AG04449 (cell line): ENCODE data around the gene PRKN.

Experiments used
- CTCF ChIA-PET: fragments of 350-600 bp; formaldehyde crosslinking; extraction: SDS; loops from one replicate; lab custom pipeline; 2021; ENCODE audit warnings: antibody characterized with exemption; lab: Yijun Ruan, JAX
- POLR2A ChIA-PET: fragments of 400-600, 350-600 bp; formaldehyde crosslinking; extraction: SDS; loops from one replicate; lab custom pipeline; 2020; ENCODE audit warnings: antibody characterized with exemption, inconsistent platforms; lab: Yijun Ruan, JAX
- DNase-seq: peaks from one replicate; pipeline ENCODE4 v3.0.0-alpha.2; 2010; ENCODE audit warnings: low read depth, low spot score
- H3K4me3 ChIP-seq: 2 replicates; pipeline ENCODE4 v1.5.1; 2011; ENCODE audit warnings: low read depth, mild to moderate bottlenecking, control low read depth, low read length
- TF ChIP-seq, protein P1 (sequence below): IDR thresholded peaks from one replicate; pipeline ENCODE4 v1.5.1; 2011; ENCODE audit warnings: mild to moderate bottlenecking, moderate library complexity, low read length, control low read depth, inconsistent platforms; ENCODE audit not compliant: insufficient read depth; ENCODE audit errors: missing control alignments

PRKN gene

GRCh38 chr6:161394437-161394836 is 1333.1 kb downstream of the PRKN start:
- CTCF ChIA-PET: interaction anchor here (0.6 to 4.0 kb wide), 13 partner anchors 10 to 467 kb away, joined by 3 to 39 read pairs (median 4); no protein-coding TSS in a partner anchor
- DNase-seq: no peak
- TF ChIP-seq, protein P1, sequence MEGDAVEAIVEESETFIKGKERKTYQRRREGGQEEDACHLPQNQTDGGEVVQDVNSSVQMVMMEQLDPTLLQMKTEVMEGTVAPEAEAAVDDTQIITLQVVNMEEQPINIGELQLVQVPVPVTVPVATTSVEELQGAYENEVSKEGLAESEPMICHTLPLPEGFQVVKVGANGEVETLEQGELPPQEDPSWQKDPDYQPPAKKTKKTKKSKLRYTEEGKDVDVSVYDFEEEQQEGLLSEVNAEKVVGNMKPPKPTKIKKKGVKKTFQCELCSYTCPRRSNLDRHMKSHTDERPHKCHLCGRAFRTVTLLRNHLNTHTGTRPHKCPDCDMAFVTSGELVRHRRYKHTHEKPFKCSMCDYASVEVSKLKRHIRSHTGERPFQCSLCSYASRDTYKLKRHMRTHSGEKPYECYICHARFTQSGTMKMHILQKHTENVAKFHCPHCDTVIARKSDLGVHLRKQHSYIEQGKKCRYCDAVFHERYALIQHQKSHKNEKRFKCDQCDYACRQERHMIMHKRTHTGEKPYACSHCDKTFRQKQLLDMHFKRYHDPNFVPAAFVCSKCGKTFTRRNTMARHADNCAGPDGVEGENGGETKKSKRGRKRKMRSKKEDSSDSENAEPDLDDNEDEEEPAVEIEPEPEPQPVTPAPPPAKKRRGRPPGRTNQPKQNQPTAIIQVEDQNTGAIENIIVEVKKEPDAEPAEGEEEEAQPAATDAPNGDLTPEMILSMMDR: no peak
- POLR2A ChIA-PET: interaction anchor here (1.0 kb wide), 1 partner anchor 12 kb away, joined by 3 read pairs; no protein-coding TSS in a partner anchor
- no peak overlapping the region for H3K4me3 ChIP-seq

DNA sequence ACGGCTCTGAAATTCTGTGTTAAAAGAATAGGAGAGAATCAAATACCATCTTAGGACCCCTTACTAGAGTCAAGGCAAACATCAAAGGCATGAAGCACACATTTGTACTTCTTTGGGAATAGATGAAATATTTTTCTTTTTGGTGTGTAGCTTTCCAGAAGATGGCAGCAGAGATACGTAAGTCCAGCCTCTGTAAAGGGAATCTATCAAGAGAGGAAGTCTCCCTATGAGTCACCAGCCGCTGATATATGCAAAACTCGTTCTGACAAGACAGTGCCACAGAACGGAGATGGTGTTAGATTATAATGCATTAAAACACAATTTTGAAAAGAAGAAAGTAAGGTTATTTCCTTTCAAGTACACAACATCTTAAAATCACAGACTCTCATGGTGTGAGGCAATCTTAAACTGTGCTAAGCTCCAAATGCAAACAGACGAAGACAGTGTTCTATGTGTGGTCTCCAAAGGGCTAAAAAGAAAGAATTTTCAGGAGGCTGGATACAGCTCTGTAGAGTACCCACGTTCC is 1333.7 kb downstream of the PRKN start:
- ChIA-PET POLR2A (interaction anchor here (1.0 kb wide), 1 partner anchor 13 kb away, joined by 3 read pairs; no protein-coding TSS in a partner anchor), CTCF (interaction anchor here (1.0 to 4.0 kb wide), 13 partner anchors 9 to 303 kb away, joined by 3 to 39 read pairs (median 6); no protein-coding TSS in a partner anchor)
- DNase-seq: no peak
- H3K4me3 ChIP-seq: peak overlapping the region; percentile 23
- TF ChIP-seq, protein P1: peak; percentile 55

GRCh38 chr6:161393292-161393691 is 1334.3 kb downstream of the PRKN start:
- ChIA-PET CTCF (interaction anchor here (1.0 to 4.0 kb wide), 14 partner anchors 8 to 304 kb away, joined by 3 to 39 read pairs (median 6); no protein-coding TSS in a partner anchor), POLR2A (no interaction called here)
- no peak overlapping the region for H3K4me3 ChIP-seq

DNA sequence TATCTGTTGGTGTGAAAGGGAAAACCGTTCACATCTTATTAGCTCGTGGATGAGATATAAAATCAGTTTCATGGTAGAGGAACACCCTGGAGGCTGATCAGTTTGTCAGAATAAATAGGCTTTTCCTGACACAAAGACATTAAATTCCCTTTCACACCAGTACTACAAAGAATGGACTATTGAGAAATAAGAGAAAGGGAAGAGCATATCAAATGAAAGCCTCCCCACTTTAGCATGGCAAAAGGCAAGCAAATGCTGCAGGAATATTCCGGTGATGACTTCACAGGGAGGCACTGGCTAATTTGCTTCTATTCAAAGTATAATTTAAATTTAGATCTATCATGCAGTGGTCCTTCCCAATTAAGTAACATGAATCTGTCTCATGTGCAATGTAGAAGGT is 1337.8 kb downstream of the PRKN start:
- no peak for DNase-seq
- H3K4me3 ChIP-seq: no peak overlapping the region
- POLR2A ChIA-PET: no interaction called here
- CTCF ChIA-PET: no interaction called here
- TF ChIP-seq, protein P1: no peak

More at GRCh38 chr6:161393292-161393691, 1334.3 kb downstream of the PRKN start:
- DNase-seq: no peak
- TF ChIP-seq, protein P1: no peak

DNA sequence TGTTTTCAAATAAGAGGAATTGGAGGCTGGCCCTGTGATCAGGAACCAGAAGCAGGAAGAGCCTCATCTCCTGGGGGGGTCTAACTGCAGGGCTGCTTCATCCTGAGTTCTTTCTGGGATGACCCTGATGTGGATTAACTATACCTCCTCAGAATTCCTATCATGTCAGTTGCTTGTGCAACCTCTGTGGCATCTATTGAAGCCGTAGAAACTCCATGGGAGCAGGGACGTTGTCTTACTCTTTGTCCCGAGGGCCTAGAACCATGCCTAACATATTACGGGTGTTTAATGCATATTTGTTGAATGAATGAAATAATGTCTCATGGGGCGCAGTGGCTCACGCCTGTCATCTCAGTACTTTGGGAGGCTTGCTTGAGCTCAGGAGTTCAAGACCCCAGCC is 1343.6 kb downstream of the PRKN start:
- CTCF ChIA-PET: interaction anchor here (2.8 kb wide), 1 partner anchor 10 kb away, joined by 11 read pairs; no protein-coding TSS in a partner anchor
- DNase-seq: no peak
- TF ChIP-seq, protein P1: no peak
- no peak overlapping the region for H3K4me3 ChIP-seq
- POLR2A ChIA-PET: no interaction called here

DNA sequence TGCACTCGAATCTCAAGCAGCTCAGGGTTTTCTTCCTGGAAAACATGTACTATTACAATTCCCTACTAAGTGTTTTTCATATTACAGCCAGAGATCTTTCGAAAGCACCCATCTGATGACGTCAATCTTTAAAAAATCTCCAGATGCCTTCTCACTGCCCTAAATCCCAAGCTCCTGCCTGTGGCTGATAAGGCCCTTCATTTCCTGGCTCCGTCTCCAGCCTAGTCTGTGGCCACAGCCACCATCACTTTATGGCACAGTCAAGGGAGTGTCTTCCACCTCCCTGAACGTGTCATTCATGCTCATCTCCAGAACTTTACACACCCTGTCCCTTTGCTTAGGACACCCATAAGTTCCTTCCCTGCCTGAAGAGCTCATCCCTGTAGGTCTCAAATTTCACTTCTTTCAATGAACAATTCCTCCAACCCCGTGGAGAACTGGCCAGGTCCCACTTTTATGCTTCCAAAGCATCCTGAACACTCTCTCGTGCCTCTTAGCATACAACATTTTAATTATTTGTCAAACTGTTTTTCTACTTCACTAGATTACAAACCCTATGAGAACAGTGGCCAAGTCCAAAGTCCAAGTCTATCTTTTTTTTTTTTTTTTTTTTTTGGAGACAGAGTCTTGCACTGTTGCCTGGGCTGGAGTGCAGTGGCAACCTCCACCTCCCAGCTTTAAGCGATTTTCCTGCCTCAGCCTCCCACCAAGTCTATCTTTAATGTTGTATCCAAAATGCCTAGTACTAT is 1347.6 kb downstream of the PRKN start:
- POLR2A ChIA-PET: no interaction called here
- TF ChIP-seq, protein P1: no peak
- CTCF ChIA-PET: interaction anchor here (0.9 to 1.6 kb wide), 5 partner anchors 9 to 647 kb away, joined by 3 to 5 read pairs (median 4); no protein-coding TSS in a partner anchor
- no peak for DNase-seq
- no peak overlapping the region for H3K4me3 ChIP-seq
